ENCODE results near the gene MAP2K4. TPM values are rescaled to one million over a fixed set of nuclear protein-coding genes. Genes with fewer than 3 reads are reported as not detected.
"Not testable (repeated sequence)": the region's sequence is repeated elsewhere in the genome, so short reads cannot be mapped to it uniquely, and the experiment has no call there.

The MAP2K4 gene
- total RNA-seq, 1 experiment from 2014 or later, result 22.9 TPM

DNA sequence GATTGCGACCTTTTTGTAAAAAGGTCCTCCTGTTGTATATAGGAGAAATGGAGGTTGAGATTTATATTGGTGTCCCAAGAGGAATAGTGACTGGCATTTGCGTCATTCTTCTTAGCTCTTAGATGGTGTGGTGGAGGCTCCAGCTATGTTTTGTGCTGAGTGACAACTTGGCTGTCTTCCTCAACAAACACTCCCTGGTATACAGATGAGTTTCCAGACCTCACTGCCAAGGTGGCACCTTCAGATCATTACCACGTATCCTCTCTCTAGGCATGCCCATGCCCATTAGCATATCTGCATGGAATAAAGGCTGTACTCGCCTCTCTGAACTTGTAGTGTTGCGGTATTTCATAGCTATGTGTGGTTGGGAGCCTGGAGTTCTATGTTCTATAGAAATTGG is 120.0 kb downstream of the MAP2K4 start:
- no peak for DNase-seq (ENCODE audit: low read depth)

DNA sequence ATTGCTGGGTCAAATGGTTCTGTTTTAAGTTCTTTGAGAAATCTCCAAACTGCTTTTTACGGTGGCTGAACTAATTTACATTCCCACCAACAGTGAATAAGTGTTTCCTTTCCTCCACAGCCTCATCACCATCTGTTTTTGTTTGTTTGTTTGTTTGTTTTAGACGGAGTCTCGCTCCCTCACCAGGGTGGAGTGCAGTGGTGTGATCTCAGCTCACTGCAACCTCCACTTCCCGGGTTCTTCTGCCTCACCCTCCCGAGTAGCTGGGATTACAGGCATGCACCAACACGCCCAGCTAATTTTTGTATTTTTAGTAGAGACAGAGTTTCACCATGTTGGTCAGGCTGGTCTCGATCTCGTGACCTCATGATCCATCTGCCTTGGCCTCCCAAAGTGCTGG is 141.5 kb downstream of the MAP2K4 start:
- DNase-seq (ENCODE audit: low read depth), result not testable (repeated sequence)

DNA sequence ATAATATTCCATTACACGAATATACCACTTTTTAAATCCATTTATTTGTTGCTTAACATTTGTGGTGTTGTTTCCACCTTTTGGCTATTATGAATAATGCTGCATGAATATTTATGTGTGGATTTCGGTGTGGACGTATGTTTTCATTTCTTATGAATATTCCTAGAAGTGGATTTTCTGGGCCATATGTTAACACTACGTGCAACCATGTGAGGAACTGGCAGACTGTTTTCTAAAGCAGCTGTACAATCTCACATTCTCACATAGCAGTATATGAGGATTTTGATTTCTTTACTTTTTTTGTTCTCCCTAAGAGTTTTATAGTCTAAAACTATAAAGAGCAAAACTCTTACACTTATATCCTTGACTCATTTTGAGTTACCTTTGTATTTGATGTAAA is 143.4 kb downstream of the MAP2K4 start:
- DNase-seq (ENCODE audit: low read depth), result no peak

DNA sequence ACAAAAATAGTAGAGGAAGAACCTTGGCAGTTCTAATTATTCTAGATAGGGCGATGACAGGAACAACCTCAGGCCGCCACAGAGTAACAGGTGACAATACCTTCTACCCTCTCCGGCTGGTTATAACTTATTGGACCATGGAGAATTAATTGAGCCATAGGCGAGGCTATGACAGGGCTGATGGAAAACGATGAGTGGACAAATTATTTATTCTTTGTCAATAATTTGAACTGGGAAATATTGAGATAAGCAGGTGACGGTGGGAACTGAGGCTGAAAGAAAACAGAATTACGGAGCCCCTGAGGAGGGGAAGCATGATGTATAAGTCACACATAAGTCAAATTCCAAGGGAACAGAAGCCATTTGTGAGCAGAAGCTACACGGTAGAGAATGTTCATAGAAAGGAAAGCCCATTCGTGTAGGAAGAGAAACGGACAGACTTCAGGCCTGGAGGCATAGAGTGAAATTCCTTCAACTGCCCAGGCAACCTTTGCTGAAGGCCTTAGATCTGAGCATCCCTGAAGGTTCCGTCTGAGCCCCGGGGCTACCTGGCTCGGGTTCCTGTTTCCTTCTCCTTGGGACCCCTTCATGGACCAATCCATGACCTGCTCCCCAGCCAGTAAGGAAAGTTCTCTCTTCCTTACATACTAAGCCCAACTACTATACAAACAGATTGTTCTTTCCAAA is 158.1 kb downstream of the MAP2K4 start:
- DNase-seq (ENCODE audit: low read depth), result no peak

DNA sequence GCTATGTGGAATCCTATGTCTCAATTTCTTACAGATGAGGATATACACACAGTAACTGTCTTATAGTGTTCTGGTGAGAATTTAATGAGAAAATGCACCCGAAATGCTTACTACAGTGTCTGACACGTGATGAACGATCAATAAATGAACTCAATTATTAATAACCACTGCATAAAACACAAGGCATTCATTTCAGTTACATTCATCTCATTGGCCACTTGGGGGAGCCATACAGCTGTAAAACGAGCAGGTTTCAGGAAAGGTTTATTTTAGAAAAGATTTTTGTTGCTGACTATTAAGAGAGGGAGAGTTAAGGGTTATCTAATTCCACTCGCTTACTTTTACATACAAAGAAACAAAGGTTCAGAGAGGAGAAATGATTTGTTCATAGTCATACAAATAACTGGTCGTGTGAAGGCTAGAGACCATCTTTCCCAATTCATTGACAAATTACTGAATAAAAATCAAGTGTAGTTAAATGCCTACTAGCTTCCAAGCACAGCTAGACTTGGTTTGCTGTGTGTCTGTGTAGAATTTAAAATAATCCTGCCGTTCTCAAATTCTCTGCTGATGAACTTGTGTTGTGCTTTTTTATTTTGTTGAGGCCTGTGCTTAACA is 160.1 kb downstream of the MAP2K4 start:
- peak; percentile 6 for DNase-seq (ENCODE audit: low read depth)

DNA sequence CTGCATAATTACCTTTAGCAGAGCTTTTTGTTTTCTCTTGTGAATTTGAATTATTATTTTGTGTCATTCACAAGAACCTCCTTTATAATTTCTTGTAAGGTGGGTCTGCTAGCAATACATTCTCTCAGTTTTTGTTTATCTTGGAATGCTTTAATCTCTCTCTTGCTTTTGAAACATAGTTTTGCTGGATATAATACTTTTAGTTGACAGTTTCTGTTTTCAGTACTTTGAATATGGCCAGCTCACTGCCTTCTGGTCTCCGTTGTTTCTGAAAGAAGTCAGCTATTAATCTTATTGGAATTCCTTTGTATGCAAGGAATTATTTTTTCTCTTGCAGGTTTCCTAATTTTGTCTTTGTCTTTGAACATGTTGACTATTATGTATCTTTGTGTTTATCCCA is 167.0 kb downstream of the MAP2K4 start:
- DNase-seq (ENCODE audit: low read depth), result no peak

DNA sequence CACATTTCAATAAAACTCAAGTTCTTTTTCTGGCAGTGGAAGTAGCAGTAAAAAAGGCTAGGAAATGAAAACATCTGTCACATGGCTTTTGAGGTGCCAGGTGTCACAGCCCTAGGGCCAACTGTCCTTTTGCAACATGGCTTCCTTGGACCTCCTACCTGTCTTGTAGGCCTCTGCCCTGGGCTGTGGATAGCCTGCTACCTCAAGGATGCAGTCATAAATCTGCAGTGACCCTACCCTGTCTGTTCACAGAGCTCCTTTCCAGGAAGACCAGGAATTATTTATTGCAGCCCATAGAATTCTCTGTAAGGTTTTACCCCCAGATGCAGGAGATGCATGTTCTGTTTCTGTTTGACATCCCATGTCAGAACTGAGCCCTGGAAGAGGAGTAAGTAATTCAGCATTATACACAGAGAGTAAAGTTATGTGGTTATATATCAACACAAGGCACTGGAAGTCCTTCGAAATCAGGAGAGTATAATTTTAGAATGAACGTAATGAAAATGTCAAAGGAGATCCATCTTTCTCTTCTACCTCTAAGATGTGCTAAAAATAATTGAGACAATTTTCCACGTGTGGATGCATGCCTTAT is 172.6 kb downstream of the MAP2K4 start:
- no peak for DNase-seq (ENCODE audit: low read depth)

Small RNA genes lying within 50 kb of the gene (small RNA-seq; reads per million reads assigned to genes)
- gene MIR744 (9.0 reads per million, percentile 91 among the genes with 10 or more reads in this experiment), gene RNU11-2P (not detected)

Other genes with a start within 250 kb of the MAP2K4 start
- gene ZNF18, start 23.4 kb upstream of the MAP2K4 start, total RNA-seq (2014; rRNA removed; shearing (Covaris generic)), result 4.3 and 5.7 TPM in 2 replicates